Measurements from ENCODE around the gene SRRM4. TPM values are rescaled to one million over a fixed set of nuclear protein-coding genes. Genes with fewer than 3 reads are reported as not detected.

The SRRM4 gene
- total RNA-seq, 1 experiment from 2014 or later = 0.02 TPM

DNA sequence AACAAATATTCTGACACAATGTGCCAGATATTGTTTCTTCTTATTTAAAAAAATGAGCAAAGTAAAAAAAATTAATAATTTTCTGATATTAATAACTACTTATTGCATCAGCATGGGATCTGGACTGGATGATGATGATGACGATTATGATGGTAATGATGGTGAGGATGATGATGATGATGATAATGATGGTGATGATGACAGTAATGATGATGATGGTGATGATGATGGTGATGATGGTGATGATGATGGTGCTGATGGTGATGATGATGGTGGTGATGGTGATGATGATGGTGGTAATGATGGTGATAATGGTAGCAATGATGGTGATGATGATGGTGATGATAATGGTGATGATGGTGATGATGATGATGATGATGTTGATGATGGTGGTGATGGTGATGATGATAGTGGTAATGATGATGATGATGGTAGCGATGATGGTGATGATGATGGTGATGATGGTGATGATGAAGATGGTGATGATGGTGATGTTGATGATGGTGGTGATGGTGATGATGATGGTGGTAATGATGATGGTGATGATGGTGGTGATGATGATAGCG is 94.0 kb downstream of the SRRM4 start:
- Histone ChIP-seq H3K9ac (ENCODE audit: low read length) (no peak overlapping the region), H3K4me2 (ENCODE audit: low read length) (no peak overlapping the region), H3K27ac (ENCODE audit: low read depth, low read length) (no peak overlapping the region), H3K4me3 (replicated peaks in 1 of 2; ENCODE audit: low read depth in 1 of 2, low read length in 2 of 2) (no peak overlapping the region), H4K20me1 (ENCODE audit: insufficient read depth) (no peaks in the 10 kb centered on the region), H3K9me3 (ENCODE audit: control insufficient read depth in 1 of 2, insufficient read depth in 1 of 2, low read depth in 1 of 2, low read length in 2 of 2) (no peaks in the 10 kb centered on the region), H3K79me2 (ENCODE audit: insufficient read depth, low read length) (no peaks in the 10 kb centered on the region), H3K9me2 (ENCODE audit: insufficient read depth) (no peaks in the 10 kb centered on the region), H2AFZ (ENCODE audit: low read depth, low read length, poor library complexity, severe bottlenecking) (no peak overlapping the region), H3K27me3 (ENCODE audit: insufficient read depth, low read length) (peaks cover 34% of the 10 kb centered on the region), H3K36me3 (ENCODE audit: control insufficient read depth in 1 of 2, insufficient read depth in 2 of 2, low read length in 2 of 2) (no peaks in the 10 kb centered on the region), H3K4me1 (ENCODE audit: control insufficient read depth in 1 of 2, insufficient read depth in 2 of 2, low read length in 2 of 2) (no peaks in the 10 kb centered on the region)
- TF ChIP-seq ELF1 (IDR thresholded peaks at IDR 0.05; ENCODE audit: borderline replicate concordance, low read depth) (no peak), SIN3A (IDR thresholded peaks at IDR 0.05; ENCODE audit: low read depth) (no peak)
- ATAC-seq (no peak), DNase-seq (ENCODE audit: low read depth, low spot score) (no peak)
- ChIA-PET POLR2A (no interaction called here), CTCF (no interaction called here), RAD21 (ENCODE audit: low non-redundant PET in 1 of 2, low total read pairs in 2 of 2, uncharacterized antibody in 2 of 2, unreplicated experiment in 2 of 2) (no interaction called here)
- intact Hi-C loops (cut with micrococcal nuclease) = no loop called here
- BruUV-seq (replicated peaks) = no TSS peak

DNA sequence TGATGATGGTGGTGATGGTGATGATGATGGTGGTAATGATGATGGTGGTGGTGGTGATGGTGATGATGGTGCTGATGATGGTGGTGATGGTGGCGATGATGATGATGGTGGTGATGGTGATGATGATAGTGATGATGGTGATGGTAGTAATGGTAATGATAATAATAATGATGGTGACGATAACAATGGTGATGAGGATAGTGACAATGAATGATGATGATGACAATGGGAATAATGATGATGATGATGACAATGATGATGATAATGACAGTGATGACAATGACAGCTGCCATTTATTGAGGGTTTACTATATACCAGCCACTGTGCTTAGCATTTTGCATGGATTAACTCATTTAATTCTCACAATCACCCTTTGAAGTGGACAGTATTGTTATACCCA is 94.6 kb downstream of the SRRM4 start:
- H3K4me3 ChIP-seq (replicated peaks in 1 of 2; ENCODE audit: low read depth in 1 of 2, low read length in 2 of 2) = no peak overlapping the region
- no peak for TF ChIP-seq JUND (IDR thresholded peaks at IDR 0.05)
- TF ChIP-seq, protein P1, sequence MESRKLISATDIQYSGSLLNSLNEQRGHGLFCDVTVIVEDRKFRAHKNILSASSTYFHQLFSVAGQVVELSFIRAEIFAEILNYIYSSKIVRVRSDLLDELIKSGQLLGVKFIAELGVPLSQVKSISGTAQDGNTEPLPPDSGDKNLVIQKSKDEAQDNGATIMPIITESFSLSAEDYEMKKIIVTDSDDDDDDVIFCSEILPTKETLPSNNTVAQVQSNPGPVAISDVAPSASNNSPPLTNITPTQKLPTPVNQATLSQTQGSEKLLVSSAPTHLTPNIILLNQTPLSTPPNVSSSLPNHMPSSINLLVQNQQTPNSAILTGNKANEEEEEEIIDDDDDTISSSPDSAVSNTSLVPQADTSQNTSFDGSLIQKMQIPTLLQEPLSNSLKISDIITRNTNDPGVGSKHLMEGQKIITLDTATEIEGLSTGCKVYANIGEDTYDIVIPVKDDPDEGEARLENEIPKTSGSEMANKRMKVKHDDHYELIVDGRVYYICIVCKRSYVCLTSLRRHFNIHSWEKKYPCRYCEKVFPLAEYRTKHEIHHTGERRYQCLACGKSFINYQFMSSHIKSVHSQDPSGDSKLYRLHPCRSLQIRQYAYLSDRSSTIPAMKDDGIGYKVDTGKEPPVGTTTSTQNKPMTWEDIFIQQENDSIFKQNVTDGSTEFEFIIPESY (IDR thresholded peaks at IDR 0.05; ENCODE audit: extremely low read depth, insufficient replicate concordance, low read length) = no peak
- TF ChIP-seq, protein P2, sequence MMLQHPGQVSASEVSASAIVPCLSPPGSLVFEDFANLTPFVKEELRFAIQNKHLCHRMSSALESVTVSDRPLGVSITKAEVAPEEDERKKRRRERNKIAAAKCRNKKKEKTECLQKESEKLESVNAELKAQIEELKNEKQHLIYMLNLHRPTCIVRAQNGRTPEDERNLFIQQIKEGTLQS (IDR thresholded peaks at IDR 0.05) = no peak
- no peak for TF ChIP-seq ZFX (IDR thresholded peaks at IDR 0.05)
- TF ChIP-seq ELF1 (IDR thresholded peaks at IDR 0.05; ENCODE audit: borderline replicate concordance, low read depth) = no peak
- no peaks in the 10 kb centered on the region for H3K9me2 ChIP-seq (ENCODE audit: insufficient read depth)
- H3K9ac ChIP-seq (ENCODE audit: low read length) = no peak overlapping the region
- no peak overlapping the region for H3K27ac ChIP-seq (ENCODE audit: low read depth, low read length)
- ChIA-PET CTCF (no interaction called here), RAD21 (ENCODE audit: low non-redundant PET in 1 of 2, low total read pairs in 2 of 2, uncharacterized antibody in 2 of 2, unreplicated experiment in 2 of 2) (no interaction called here), POLR2A (no interaction called here)
- ATAC-seq (no peak), DNase-seq (ENCODE audit: low read depth, low spot score) (no peak)
- no peaks in the 10 kb centered on the region for H3K4me1 ChIP-seq (ENCODE audit: control insufficient read depth in 1 of 2, insufficient read depth in 2 of 2, low read length in 2 of 2)
- no TSS peak for BruUV-seq (replicated peaks)
- peaks cover 37% of the 10 kb centered on the region for H3K27me3 ChIP-seq (ENCODE audit: insufficient read depth, low read length)
- H4K20me1 ChIP-seq (ENCODE audit: insufficient read depth) = no peaks in the 10 kb centered on the region
- no peak overlapping the region for H3K4me2 ChIP-seq (ENCODE audit: low read length)
- H3K36me3 ChIP-seq (ENCODE audit: control insufficient read depth in 1 of 2, insufficient read depth in 2 of 2, low read length in 2 of 2) = no peaks in the 10 kb centered on the region
- H3K9me3 ChIP-seq (ENCODE audit: control insufficient read depth in 1 of 2, insufficient read depth in 1 of 2, low read depth in 1 of 2, low read length in 2 of 2) = no peaks in the 10 kb centered on the region
- intact Hi-C loops (cut with micrococcal nuclease) = no loop called here
- H2AFZ ChIP-seq (ENCODE audit: low read depth, low read length, poor library complexity, severe bottlenecking) = no peak overlapping the region
- no peaks in the 10 kb centered on the region for H3K79me2 ChIP-seq (ENCODE audit: insufficient read depth, low read length)

Data from HCT116 (cell line).